CD4-positive, alpha-beta T cell treated with Interleukin-17A for 4 hours (primary cell): ENCODE data around the gene RAB31.
"Not testable (repeated sequence)": the region's sequence is repeated elsewhere in the genome, so short reads cannot be mapped to it uniquely, and the experiment has no call there.

ENCODE experiments used
- DNase-seq: peaks from one replicate; pipeline ENCODE4 v3.0.0-alpha.2; 2020; ENCODE audit warnings: mixed read lengths

RAB31 gene

GRCh38 chr18:9708057-9708433 lies at the start of gene RAB31:
RAB31 (plus strand) TSS chr18:9708301; CDS start chr18:9708406, 105 bp downstream.
- DNase-seq, result no peak

GRCh38 chr18:9659499-9660375 lies 48.4 kb upstream of the RAB31 start:
- DNase-seq, result no peak

DNA sequence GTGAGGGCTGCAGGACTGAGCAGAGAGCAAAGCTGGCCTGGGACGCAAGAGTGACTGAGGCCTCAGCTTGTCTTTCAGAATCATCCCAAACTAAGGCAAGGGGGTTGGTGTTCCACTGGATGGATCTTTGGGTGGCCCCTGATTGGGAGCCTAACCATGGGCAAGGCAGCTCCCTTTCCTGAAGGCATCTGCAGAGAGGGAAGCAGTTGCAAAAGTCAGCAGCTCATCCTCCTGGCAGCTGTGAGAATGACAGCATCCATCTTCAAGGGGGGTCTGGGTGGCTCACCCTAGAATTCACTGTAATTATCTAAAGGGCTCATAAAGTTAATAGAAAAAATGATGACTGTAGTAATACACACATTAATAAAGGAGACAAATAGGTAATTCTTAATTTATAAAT lies 46.5 kb upstream of the RAB31 start:
- DNase-seq, result no peak

GRCh38 chr18:9663377-9663776 lies 44.7 kb upstream of the RAB31 start:
- no peak for DNase-seq

DNA sequence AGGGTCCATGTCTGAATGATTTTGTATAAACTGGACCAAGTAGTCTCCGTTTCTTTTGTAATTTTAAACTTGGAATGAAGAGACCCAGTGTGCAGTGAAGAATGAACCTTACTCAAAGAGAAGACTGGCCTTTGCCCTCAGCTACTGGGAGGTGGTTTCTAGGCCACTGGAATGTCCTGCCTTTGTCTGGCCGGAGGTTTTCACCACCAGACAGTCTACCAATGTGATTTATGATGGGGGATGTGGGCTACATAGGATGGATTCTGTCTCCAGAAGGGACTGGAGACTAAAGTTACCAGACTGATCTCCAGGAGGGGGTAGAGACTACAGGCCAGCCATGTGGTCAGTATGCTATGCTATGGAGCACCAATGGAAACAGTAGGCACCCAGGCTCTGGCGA lies 42.8 kb upstream of the RAB31 start:
- DNase-seq, result no peak

GRCh38 chr18:9666548-9666947 lies 41.6 kb upstream of the RAB31 start:
- no peak for DNase-seq

DNA sequence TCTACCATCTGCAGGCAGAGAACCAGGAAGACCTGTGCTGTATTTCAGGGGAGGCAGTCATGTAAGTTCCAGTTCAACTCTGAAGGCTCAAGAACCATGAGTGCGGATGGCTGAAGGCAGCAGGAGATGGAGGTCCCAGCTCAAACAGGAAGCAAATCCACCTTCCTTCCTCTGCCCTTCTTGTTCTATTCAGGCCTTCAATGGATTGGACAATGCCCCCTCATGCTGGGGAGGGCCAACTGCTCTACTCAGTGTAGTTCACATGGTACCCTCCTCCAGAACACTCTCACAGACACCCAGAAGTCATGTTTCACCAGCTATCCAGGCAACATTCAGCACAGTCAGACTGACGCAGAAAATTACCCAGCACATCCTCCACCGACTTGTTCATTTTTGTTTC lies 39.1 kb upstream of the RAB31 start:
- DNase-seq, result no peak

GRCh38 chr18:9671214-9671613 lies 36.9 kb upstream of the RAB31 start:
- DNase-seq, result no peak

DNA sequence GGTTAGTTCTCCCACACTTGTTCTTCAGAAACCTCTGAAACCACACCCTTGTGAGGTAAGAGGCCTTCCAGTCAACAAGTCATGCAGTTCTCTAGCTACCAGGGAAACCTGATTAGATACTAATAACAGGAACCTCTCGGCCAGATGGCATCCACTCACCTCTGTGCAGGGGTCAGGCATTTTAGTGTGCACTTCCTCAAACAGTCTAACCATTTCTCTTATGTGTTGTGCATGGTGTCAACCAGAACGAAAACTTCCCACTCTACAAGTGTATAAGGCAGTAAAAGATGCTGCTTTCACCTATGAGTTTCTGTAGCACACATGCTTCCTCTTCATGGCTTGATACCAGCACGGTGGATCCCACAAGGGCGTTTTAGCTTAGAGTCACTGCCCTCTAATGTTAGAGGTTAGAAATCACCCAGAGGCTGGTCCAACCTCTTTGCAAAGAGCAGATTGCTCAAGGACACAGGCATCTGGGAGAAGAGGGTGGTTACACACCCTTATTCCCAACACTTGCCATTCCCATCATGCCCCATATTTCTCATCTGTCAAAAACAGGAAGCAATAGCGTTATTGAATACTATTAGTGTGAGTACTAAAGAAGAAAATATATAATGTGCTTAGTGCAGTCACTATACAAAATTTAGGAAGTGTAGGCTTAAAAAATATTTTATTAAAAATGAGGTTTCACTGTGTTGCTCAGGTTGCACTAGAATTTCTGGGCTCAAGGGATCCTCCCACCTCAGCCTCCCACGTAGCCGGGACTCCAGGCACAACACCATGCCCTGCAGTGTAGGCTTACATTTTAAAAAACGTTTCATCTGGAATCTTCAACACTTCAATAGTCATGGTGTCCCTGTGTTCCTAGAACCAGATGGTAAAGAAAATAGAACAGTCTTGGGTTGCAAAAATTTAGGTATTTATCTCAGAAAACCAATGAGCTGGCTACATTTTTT lies 34.5 kb upstream of the RAB31 start:
- peak; percentile 7 for DNase-seq

GRCh38 chr18:9678216-9678615 lies 29.9 kb upstream of the RAB31 start:
- not testable (repeated sequence) for DNase-seq

DNA sequence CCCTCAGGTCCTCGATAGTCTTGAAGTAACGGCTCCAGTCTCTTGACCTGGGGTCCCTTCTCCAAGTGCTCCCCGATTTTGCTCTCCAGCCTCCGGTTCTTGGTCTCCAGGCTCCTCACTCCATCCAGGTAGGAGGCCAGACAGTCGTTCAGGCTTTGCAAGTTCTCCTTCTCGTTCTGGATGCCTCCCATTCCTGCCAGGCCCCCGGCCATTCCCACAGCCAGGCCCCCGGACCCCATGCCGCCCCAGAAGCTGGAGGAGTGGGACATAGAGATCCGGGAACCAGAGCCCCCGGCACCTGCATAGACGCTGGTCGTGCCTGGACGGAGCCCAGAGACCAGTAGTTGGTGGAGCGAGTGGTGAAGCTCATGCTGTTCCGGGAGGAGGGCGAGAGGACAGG lies 29.0 kb upstream of the RAB31 start:
- no peak for DNase-seq

GRCh38 chr18:9681217-9681616 lies 26.9 kb upstream of the RAB31 start:
- DNase-seq, result no peak

GRCh38 chr18:9682572-9682971 lies 25.5 kb upstream of the RAB31 start:
- no peak for DNase-seq

DNA sequence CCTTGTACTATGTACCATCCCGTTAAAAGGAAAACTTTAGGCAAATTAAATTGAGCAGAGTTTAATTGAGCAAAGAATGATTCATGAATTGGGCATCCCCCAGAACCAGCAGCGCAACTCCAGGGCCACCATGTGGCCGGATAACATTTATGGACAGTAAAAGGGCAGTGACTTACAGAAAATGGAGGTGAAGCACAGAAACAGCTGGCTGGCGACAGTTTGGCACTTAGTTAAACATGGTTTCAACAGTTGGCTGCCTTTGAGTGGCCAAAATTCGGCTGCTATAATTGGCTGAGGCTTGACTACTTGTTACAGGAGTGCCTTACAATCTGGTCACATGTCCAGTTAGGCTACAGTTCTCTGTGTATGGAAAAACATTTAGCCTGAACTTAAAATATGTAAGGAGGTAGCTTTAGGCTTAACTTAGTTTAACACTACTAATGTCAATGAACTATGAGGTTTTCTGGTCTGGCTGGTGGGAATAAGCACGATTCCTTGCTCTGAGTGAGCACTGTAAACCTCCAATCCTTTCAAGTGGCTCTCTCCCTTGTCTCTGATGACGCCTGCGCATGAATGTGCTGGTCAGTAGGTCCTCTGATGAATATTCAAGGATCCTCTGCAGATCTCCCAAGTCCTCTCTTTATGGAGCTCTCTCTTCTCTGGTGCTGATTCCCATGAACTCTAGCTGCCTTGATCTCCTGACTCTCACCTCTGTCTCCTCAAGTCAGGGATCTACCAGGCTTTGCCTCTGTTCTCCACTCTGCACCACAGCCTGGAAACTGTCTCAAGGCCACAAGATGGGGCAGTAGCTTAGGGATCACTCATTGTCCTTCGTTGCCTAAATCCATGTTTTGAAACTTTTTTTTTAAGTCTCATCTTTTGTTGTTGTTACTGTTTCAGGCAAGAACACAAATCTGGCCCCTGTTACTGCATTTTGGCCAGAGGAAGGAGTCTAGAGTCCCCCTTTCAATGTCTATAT lies 24.4 kb upstream of the RAB31 start:
- DNase-seq, result no peak

DNA sequence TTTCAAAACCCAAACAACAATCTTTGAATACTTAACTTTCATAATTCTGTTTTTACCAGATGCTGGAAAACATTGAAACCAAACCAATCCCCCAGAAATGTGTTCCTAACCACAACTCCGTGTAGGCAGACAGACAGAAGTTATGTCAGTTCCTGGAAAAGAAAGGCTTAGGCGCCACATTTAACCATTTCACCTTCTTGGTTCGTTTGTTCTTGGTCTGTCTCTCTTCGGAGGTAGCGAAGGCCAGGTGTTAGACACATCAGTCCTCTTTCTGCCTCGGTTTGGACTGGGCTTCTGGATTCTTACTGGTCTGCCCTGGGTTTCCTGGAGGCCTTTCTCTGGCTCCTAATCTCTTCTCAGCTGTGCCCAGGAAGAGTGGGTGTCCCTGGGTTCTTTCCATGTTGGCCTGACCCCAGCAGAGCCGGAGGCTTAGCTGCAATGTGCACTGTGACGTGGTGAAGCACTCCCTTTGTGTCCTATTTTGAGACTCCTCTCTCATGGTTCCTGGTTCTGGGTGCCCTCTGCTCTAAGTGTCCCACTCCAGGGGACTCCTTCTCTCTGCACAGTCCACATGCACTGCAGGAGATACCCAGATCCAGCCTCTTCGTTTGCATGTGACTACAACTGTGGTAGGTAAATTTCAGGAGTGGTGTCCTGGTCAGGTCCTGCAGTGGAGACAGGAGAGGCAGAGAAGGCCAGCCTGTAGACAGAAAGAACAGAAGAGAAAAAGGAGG lies 23.1 kb upstream of the RAB31 start:
- no peak for DNase-seq

DNA sequence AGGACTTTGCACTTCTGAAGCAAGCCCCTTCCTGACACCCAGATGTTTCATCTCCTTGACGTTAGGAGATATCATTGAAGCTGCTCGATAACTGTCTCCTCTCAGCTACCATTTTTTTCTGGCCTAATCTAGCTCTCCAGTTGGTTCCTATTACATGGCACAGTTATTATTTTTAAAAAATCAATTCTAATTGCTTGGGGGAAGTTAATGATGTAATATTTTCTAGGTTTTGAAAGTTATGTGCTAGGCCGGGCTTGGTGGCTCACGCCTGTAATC lies 22.5 kb upstream of the RAB31 start:
- no peak for DNase-seq

- DNase-seq, result no peak
These were observed 19.9 kb upstream of the RAB31 start for GRCh38 chr18:9688036-9688741.

GRCh38 chr18:9689253-9689652 lies 18.8 kb upstream of the RAB31 start:
- no peak for DNase-seq

GRCh38 chr18:9690418-9691188 lies 17.5 kb upstream of the RAB31 start:
- no peak for DNase-seq

- no peak for DNase-seq
These were observed 16.9 kb upstream of the RAB31 start for GRCh38 chr18:9691235-9691634.

DNA sequence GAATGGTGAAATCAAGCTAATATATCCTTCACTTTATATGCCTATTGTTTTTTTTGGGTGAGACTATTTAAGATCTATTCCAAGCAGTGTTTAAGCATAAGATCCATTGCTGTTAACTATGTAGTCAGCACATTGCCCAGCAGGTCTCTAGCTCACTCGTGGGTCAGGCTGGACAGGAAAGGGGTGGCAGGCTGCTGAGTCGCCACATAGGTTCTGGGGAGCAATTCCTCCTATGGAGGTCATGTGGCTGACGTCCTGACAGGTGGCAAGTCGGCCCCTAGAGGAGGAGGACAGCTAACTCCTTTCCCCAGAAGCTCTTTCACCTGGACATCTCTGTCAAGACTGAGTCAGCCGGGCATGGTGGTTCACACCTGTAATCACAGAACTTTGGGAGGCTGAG lies 13.9 kb upstream of the RAB31 start:
- DNase-seq, result no peak
